Body of pancreas (tissue), 4 donors: ENCODE measurements around the gene NOTCH4.

Experiments
- POLR2A ChIP-seq, 3 donors: fragments of 450-650 bp; IDR thresholded peaks; one replicate each; pipeline ENCODE4 v1.6.1; 2016; ENCODE audit warnings: antibody characterized with exemption in 3 of 3, mild to moderate bottlenecking in 2 of 3
- TF ChIP-seq, protein P1 (sequence below), 7 experiments: fragments of 450-650 bp in 4 of 7; fragments of 200-600 bp in 3 of 7; sonication (generic) in 3 of 7; IDR thresholded peaks; one replicate each; pipeline ENCODE4 v1.5.1; 2016 to 2019; ENCODE audit warnings: antibody characterized with exemption in 7 of 7

DNA sequence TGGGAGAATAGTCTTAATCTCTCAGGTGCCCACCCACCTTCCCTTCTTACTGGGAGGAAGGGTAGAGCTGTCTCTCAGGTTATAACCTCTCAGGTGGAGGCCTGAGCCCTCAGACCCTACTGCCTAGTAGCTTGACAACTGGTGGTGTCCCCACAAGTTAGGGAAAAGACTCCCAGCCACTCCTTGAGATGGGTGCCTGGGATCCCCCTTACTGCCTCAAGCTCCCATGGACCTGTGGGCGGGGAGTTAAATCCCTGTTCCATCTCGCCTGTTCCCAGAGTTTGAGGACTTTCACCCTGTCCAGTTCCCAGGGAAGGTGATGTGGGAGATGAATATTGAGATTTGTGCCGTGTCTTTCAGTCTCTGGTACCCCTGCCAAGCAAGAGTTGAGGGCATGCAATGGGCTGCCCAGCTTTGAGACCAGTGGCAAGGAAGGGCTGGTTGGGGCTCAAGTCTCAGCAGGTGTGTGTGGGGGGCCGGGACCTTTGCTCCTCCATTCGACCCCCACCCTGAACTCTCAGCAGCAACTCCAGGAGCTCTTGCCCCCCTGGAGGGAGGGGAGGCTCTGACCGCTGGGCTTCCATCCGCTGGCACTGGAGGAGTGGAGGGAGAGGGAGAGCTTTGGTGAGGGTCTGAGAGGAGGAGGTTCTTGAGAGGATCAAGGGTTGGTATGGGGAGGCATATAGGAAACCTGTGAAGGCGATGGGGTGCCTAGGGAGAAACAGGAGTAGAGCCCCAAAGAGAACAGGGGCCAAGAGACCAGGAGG, 32.8 kb downstream of the NOTCH4 start:
- TF ChIP-seq, protein P1, sequence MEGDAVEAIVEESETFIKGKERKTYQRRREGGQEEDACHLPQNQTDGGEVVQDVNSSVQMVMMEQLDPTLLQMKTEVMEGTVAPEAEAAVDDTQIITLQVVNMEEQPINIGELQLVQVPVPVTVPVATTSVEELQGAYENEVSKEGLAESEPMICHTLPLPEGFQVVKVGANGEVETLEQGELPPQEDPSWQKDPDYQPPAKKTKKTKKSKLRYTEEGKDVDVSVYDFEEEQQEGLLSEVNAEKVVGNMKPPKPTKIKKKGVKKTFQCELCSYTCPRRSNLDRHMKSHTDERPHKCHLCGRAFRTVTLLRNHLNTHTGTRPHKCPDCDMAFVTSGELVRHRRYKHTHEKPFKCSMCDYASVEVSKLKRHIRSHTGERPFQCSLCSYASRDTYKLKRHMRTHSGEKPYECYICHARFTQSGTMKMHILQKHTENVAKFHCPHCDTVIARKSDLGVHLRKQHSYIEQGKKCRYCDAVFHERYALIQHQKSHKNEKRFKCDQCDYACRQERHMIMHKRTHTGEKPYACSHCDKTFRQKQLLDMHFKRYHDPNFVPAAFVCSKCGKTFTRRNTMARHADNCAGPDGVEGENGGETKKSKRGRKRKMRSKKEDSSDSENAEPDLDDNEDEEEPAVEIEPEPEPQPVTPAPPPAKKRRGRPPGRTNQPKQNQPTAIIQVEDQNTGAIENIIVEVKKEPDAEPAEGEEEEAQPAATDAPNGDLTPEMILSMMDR (IDR thresholded peaks at IDR 0.05), result no peak
- TF ChIP-seq POLR2A (IDR thresholded peaks at IDR 0.05), result no peak
